Ascending aorta (tissue), 2 donors: Measurements from ENCODE around the gene NPB. TPM values are rescaled to one million over a fixed set of nuclear protein-coding genes. Genes with fewer than 3 reads are reported as not detected.

Experiments used
- DNase-seq, 2 donors: peaks; one replicate each; pipeline ENCODE4 v3.0.0-alpha.2; 2019; ENCODE audit warnings: low spot score in 2 of 2
- H3K27ac ChIP-seq, 2 donors: fragments of 200-600 bp; sonication (generic); one replicate each; pipeline ENCODE4 v1.5.1; 2016 to 2017; ENCODE audit warnings: mild to moderate bottlenecking in 1 of 2
- H3K27me3 ChIP-seq: fragments of 200-600 bp; sonication (generic); one replicate; pipeline ENCODE4 v1.5.1; 2017
- H3K36me3 ChIP-seq, 2 donors: fragments of 200-600 bp; sonication (generic); one replicate each; pipeline ENCODE4 v1.5.1; 2016
- H3K4me1 ChIP-seq, 2 donors: fragments of 200-600 bp; sonication (generic); one replicate each; pipeline ENCODE4 v1.5.1; 2016 to 2017; ENCODE audit warnings: mild to moderate bottlenecking in 1 of 2
- H3K4me3 ChIP-seq, 2 donors: fragments of 200-600 bp; sonication (generic); one replicate each; pipeline ENCODE4 v1.5.1; 2016 to 2017; ENCODE audit warnings: mild to moderate bottlenecking in 1 of 2
- H3K9me3 ChIP-seq, 2 donors: fragments of 200-600 bp; sonication (generic); one replicate each; pipeline ENCODE4 v1.5.1; 2016
- CTCF ChIP-seq, 3 experiments: fragments of 200-600 bp in 2 of 3; fragments of 450-650 bp in 1 of 3; sonication (generic) in 2 of 3; IDR thresholded peaks; one replicate each; pipeline ENCODE4 v1.5.1; 2016 to 2019; ENCODE audit warnings: antibody characterized with exemption in 3 of 3, mild to moderate bottlenecking in 1 of 3, moderate library complexity in 1 of 3
- intact Hi-C: fragments of 100-400 bp; cut with DNase I; formaldehyde crosslinking; loops from one replicate; pipeline ENCODE4 v1.15.1; 2023
- total RNA-seq: library from RNA; depleted of rRNA; stranded (reverse); fragments of >200 nt; gene quantifications from one replicate; pipeline ENCODE4 v1.1.0, GENCODE V29; 2016

The NPB gene
- total RNA-seq, 1 donor from 2014 or later, result 1.5 TPM

DNA sequence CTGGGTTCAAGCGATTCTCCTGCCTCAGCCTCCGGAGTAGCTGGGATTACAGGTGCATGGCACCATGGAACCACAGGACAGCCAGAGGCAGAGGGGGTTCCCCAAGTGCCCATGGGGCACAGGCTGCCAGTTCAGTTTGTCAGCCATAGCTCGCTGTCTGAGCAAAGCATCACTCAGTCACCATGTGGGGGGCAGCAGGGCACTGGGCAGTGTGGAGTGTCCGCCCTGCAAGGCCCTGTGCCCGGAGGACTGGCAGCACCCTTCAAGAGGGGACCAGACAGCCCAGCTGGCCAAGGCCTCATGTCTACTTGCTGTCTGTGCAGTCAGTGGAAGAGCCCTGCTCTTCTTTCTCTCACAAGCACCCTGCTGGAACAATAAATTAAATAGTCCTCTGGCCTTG, 17.1 kb upstream of the NPB start:
- Histone ChIP-seq H3K4me3 (no peak overlapping the region), H3K27me3 (no peaks in the 10 kb centered on the region), H3K36me3 (peaks cover 46 to 53% of the 10 kb centered on the region in 2 donors), H3K9me3 (no peaks in the 10 kb centered on the region), H3K27ac (peak overlapping the region; percentile 27 to 48), H3K4me1 (peaks cover 1 to 7% of the 10 kb centered on the region in 2 donors)
- DNase-seq, result no peak
- intact Hi-C loops, result no loop called here
- TF ChIP-seq CTCF (IDR thresholded peaks at IDR 0.05), result no peak

- no peak for TF ChIP-seq CTCF (IDR thresholded peaks at IDR 0.05)
- H3K27me3 ChIP-seq, result no peaks in the 10 kb centered on the region
- H3K27ac ChIP-seq, result peak overlapping the region in 1 of 2 donors; percentile 48
- no peaks in the 10 kb centered on the region for H3K9me3 ChIP-seq
- H3K4me1 ChIP-seq, result peaks cover 6 to 12% of the 10 kb centered on the region in 2 donors
- DNase-seq, result no peak
- intact Hi-C loops, result no loop called here
- H3K4me3 ChIP-seq, result no peak overlapping the region
- H3K36me3 ChIP-seq, result peaks cover 45 to 55% of the 10 kb centered on the region in 2 donors
Measured at GRCh38 chr17:81885454-81885853, 16.6 kb upstream of the NPB start.

- H3K36me3 ChIP-seq, result peaks cover 42 to 55% of the 10 kb centered on the region in 2 donors
- DNase-seq, result no peak
- H3K4me1 ChIP-seq, result peaks cover 7 to 14% of the 10 kb centered on the region in 2 donors
- H3K27me3 ChIP-seq, result no peaks in the 10 kb centered on the region
- H3K4me3 ChIP-seq, result no peak overlapping the region
- no peaks in the 10 kb centered on the region for H3K9me3 ChIP-seq
- no peak for TF ChIP-seq CTCF (IDR thresholded peaks at IDR 0.05)
- no peak overlapping the region for H3K27ac ChIP-seq
- intact Hi-C loops, result no loop called here
Measured at GRCh38 chr17:81885869-81886548, 16.0 kb upstream of the NPB start.

GRCh38 chr17:81888105-81888987, 13.7 kb upstream of the NPB start:
- no peak for DNase-seq
- no peaks in the 10 kb centered on the region for H3K9me3 ChIP-seq
- H3K27ac ChIP-seq, result no peak overlapping the region
- no peaks in the 10 kb centered on the region for H3K27me3 ChIP-seq
- intact Hi-C loops, result no loop called here
- TF ChIP-seq CTCF (IDR thresholded peaks at IDR 0.05), result no peak
- H3K4me1 ChIP-seq, result peaks cover 12 to 24% of the 10 kb centered on the region in 2 donors
- H3K4me3 ChIP-seq, result no peak overlapping the region
- peaks cover 38 to 48% of the 10 kb centered on the region in 2 donors for H3K36me3 ChIP-seq

- peaks cover 38 to 52% of the 10 kb centered on the region in 2 donors for H3K36me3 ChIP-seq
- TF ChIP-seq CTCF (IDR thresholded peaks at IDR 0.05), result no peak
- H3K4me3 ChIP-seq, result no peak overlapping the region
- H3K27ac ChIP-seq, result no peak overlapping the region
- intact Hi-C loops, result no loop called here
- H3K4me1 ChIP-seq, result peaks cover 12 to 24% of the 10 kb centered on the region in 2 donors
- no peaks in the 10 kb centered on the region for H3K9me3 ChIP-seq
- no peak for DNase-seq
- H3K27me3 ChIP-seq, result no peaks in the 10 kb centered on the region
Measured at GRCh38 chr17:81888988-81889595, 12.9 kb upstream of the NPB start.
